KBM-7 (cell line): ENCODE measurements around the gene NPFF.

Experiments
- DNase-seq: peaks from one replicate; pipeline ENCODE4 v3.0.0-alpha.2; 2015
- in situ Hi-C: fragments of 300-500 bp; cut with MboI; formaldehyde crosslinking; loops from 2 replicates; pipeline ENCODE4 v1.14.3; 2020; ENCODE audit warnings: low sequenced_read_pairs, low pct_unique_long_range_greater_than_20kb, mixed read lengths

Gene NPFF

GRCh38 chr12:53499266-53500141 is 7.8 kb downstream of the NPFF start, which contains the start of gene MAP3K12:
TSS of gene MAP3K12 (minus strand) at chr12:53499458. CDS start at chr12:53487391, 12,067 bp downstream.
- in situ Hi-C loops, result no loop called here
- DNase-seq, result peak; percentile 37

- DNase-seq, result no peak
- in situ Hi-C loops, result no loop called here
These were observed 9.1 kb downstream of the NPFF start for GRCh38 chr12:53498235-53498630.

GRCh38 chr12:53497461-53497860 is 9.8 kb downstream of the NPFF start:
- DNase-seq, result no peak
- in situ Hi-C loops, result no loop called here

GRCh38 chr12:53496752-53497032 is 10.6 kb downstream of the NPFF start:
- DNase-seq, result no peak
- in situ Hi-C loops, result no loop called here

- in situ Hi-C loops, result no loop called here
- peak; percentile 54 for DNase-seq
These were observed 11.2 kb downstream of the NPFF start for GRCh38 chr12:53495903-53496751.

GRCh38 chr12:53493610-53494391 is 13.5 kb downstream of the NPFF start:
- in situ Hi-C loops, result no loop called here

GRCh38 chr12:53492830-53493609 is 14.3 kb downstream of the NPFF start:
- DNase-seq, result peak; percentile 90
- in situ Hi-C loops, result no loop called here

More at GRCh38 chr12:53493610-53494391, 13.5 kb downstream of the NPFF start:
- DNase-seq, result no peak

- in situ Hi-C loops, result no loop called here
- no peak for DNase-seq
These were observed 15.1 kb downstream of the NPFF start for GRCh38 chr12:53492188-53492587.

GRCh38 chr12:53489242-53489864 is 17.9 kb downstream of the NPFF start:
- in situ Hi-C loops, result no loop called here
- DNase-seq, result no peak

- in situ Hi-C loops, result no loop called here
- DNase-seq, result no peak
These were observed 20.4 kb downstream of the NPFF start for GRCh38 chr12:53486736-53487487.

- in situ Hi-C loops, result no loop called here
- DNase-seq, result no peak
These were observed 21.1 kb downstream of the NPFF start for GRCh38 chr12:53485955-53486735.

GRCh38 chr12:53484686-53485575 is 22.4 kb downstream of the NPFF start:
- no peak for DNase-seq
- in situ Hi-C loops, result no loop called here

GRCh38 chr12:53483979-53484377 is 23.3 kb downstream of the NPFF start:
- DNase-seq, result no peak
- in situ Hi-C loops, result no loop called here

GRCh38 chr12:53483225-53483978 is 23.9 kb downstream of the NPFF start:
- in situ Hi-C loops, result no loop called here
- DNase-seq, result peak; percentile 26

- DNase-seq, result no peak
- in situ Hi-C loops, result no loop called here
These were observed 24.6 kb downstream of the NPFF start for GRCh38 chr12:53482626-53483168.
